HL-60/S4 treated with phorbol 12-myristate 13-acetate at 8.2 ng/mL for 4 days and 3 days (cell line): ENCODE results near the gene GGACT.

Experiments used
- in situ Hi-C: fragments of 300-500 bp; cut with MboI; formaldehyde crosslinking; loops from 2 replicates; pipeline ENCODE4 v1.15.0; 2022; ENCODE audit warnings: low sequenced_read_pairs

The GGACT gene

DNA sequence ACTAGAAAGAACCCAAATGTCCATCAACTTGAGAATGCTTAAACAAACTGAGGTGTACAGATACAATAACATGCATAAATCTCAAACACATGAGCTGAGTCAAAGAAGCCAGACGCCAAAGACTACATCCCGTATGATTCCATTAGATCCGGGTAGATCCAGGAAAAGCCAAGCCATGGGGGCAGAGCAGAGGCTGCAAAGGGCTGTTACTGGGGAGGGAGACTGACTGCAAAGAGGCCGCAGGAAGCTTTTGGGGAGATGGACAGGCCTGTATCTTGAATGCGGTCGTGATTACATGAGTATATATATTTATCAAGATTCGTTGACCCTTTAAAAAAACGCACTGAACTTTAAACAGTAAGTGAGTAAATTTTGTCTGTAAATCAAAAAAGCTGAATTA lies 28.7 kb downstream of the GGACT start:
- in situ Hi-C loops, result loop anchor here (25.0 kb wide), 1 partner anchor 552 kb away; no protein-coding TSS in a partner anchor

DNA sequence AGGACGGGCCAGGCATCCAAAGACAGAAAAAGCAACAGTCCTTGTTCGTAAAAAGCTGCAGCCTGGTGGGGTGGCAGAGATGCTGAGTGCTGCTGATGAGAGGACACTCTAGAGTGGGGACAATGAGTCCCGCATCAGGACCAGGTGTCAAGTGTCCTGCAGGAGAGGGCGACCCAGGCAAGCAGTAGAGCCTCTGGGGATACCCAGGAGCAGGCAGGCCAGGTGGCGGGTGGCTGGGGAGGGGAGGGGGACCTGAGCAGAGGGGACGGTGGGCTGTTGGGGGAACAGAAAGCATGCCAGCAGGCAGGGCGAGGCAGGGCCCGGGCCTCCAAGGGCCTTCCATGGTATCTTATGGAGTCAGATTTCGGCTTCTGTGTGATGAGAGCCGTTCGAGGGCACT lies 35.8 kb downstream of the GGACT start:
- in situ Hi-C loops, result loop anchor here (25.0 kb wide), 1 partner anchor 560 kb away; no protein-coding TSS in a partner anchor

DNA sequence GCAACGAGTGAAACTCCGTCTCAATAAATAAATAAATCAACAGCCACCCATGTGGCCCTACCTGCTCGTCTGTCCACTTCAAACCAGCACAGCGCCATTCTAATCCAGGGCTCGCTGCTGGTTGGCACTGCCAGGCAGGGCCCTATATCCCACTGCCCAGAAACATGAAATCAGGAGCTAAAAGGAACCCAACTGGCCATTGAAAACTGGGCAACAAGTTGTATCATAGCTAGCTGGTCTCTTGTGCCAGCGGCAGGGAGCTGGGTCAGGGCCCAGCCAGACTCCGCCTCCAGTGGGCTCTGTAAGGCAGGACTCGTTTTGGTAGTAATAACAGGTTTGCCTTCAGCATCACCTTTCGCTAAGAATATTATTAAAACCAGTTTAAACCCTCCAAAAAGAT lies 39.3 kb downstream of the GGACT start:
- in situ Hi-C loops, result no loop called here

DNA sequence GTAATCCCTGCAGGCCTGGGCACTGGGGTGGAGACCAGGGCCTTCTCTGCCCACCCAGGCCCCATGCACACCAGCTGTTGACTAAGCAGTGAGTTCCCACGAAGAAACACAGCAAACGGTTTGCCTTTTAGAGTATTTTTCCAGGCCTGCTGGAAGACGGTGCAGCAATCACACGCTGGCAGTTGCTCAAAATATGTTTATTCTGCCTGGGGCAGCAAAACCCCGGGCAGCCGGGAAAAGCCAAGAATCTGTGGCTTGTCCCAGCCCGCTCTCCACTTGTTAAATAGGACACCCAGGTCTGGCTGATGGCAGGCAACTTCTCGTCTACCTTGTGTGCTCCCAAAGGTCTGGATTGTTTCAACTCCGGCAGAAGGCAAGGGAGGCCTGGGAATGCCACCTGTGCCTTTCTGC lies 40.8 kb downstream of the GGACT start:
- in situ Hi-C loops, result no loop called here

DNA sequence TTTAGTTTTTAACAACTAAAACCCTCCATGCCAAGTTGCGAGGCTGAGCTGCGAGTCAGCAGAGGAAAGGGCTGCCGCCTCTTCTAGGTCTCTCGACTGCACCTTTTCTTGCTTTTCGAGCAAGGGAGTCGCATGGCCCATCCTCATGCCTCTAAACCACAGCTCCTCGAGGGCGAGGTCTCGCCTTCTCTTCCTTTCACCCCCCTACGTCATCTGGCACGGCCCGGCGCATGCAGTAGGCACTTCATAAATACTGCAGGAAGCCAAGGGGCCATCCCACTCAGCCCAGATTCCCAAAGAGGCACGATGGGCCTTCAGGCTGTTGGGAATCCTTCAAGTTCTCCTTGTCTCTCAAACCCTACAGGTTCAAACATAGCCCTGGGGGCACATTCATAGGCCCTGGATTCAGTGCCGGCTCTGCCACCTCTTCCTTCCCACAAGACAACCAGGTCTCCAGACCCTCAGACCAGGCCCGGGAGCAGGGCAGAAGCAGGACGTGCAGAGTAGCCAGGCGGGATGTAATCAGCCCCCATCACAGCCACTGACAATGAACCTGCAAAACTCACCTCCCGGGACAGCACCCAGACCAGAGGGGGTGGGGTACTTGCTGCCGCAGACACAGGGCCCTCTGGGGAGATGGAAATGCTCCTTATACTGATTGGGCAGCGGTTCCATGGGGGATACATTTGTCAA lies 41.7 kb downstream of the GGACT start:
- in situ Hi-C loops, result no loop called here

DNA sequence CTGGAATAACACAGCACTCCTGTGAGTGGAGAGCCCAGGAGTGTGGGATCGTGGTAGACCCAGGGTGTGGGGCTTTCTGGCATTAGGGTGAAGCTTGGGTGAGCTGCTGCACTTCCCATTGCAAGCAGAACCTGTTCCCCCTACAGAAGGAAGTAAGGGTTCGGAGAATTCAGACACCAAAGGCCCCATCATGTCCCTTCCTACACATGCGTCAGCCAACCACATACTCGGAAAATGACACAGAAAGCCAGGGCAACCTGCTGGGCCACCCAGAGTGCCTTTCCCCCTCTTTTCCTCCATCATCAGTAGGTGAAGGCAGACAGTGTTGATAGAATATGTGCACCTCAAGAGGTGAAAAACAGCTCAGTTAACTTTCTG lies 42.9 kb downstream of the GGACT start:
- in situ Hi-C loops, result no loop called here

DNA sequence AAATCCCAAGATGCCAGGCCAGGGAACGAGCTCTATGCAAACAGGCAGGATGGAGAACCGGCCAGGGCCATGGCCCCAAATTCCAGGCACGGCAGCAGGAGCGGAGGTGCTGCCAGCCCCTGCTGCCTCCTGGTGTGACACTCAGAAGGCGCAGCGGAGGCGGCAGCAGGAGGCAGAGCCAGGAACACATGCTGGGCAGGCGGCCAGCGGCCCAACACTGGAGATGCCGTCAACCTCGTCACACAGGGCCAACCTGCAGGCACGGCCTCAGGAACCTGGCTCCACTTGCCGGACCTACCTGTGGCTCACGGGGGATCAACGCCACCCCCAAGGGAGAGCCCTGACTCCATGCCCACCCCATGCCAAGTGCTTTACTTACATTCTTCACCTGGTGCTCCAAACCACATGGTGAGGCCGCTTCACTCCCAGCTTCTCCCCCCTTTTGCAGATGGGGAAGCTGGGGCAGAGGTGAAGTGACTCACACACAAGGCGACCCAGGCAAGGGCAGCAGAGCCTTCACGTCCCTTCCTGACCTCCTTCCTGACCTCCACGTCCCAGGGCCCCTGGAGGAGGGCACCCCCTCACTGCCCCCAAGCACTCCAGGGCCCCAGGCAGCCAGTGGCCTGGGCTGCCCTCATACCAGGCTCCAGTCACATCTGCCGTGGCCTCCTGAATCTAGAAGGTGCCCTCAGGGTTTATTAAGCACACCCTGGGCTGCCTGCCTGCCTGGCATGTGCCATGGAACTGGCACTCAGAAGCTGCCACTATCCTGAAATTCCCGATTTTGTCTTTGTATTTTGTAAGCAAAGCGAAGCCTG lies 43.5 kb downstream of the GGACT start:
- in situ Hi-C loops, result no loop called here

DNA sequence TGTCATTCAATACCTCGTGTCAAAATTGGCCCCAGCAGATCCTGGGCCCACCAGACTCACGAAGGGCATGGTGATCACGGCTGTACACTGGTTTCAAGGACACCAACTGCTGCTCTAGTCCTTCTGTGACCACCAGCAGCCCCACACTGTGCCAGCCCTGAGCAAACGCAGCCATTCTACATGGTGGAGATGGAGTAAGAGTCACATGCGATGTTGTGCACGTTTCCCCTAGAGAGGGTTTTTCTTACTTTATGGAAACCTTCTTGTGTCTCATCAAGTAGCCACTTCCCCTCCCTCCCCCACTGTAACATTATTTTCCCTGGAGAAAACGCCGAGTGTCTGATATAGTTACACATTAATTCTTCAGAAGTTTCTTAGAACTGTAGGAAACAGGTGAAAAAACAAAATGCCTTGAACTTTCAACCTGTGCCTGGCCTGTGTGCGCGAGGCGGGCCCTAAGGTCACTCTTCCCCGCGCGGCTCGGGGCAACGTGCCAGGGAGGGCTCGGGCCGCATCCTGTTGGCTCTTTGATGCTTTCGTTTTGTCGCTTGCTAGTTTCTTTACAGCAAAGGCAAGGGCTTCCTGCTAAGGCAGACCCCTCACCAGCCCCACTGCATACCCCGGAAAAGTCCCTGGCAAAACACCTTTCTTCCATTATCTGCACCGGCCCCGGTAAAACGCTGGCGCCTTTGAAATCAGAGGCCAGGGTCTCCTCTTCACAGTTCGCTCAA lies 44.6 kb downstream of the GGACT start:
- in situ Hi-C loops, result no loop called here

DNA sequence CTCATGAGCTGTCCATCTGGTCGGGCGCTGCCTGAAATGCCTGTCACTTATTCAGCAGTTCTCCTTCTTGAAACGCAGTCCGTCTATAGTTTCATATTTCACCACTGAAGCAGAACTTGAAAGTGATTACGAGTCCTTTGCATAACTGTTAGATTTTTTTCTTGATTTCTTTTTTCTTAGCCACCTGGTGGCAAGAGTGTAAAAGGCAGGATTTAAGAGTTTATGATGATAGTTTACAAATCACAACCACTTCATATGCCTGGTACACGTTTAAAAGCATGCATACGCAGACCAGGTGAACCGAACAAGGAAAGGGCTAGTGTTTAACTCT lies 45.8 kb downstream of the GGACT start:
- in situ Hi-C loops, result no loop called here

DNA sequence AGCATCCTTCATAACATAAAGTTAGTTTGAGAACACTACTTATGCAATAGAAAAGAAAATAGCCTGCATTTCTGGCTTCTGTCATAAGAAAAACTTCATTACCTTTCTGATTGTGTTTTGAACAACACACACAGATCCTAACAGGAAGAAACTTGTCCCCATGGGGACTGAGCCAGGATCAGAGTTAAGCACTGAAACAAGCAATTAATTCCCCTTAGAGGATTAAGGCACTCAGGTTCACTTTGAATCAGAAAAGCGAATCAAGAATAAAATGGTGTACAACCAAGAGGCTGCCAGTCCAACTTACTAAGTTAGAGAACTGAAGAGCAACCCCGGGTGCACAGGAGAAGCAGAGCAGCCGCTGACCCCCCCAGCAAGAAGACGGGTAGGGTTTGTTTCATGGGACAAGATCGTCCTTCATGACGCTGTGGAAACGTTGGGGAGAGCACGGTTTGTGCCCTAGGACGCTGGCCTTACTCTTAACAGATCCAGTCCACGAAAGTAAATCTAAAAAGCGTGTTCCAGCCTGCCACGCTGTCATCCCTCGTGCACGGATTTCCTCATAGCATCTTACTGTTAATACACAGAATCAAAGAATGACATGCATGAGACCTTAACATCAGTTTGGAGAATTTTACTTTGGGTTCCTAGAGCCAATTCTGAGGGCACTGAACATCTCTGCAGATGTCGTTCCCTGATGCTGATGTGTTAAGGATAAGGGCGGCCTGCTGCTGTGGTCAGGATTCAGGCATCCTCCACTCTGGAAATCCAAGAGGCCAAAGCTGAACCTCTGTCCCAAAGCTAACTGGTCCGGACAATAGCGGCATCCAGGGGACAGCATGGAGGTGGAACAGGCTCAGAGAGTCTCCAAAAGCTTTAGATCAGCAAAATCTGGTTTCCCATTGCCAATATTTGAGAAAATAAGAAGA lies 46.4 kb downstream of the GGACT start:
- in situ Hi-C loops, result no loop called here

DNA sequence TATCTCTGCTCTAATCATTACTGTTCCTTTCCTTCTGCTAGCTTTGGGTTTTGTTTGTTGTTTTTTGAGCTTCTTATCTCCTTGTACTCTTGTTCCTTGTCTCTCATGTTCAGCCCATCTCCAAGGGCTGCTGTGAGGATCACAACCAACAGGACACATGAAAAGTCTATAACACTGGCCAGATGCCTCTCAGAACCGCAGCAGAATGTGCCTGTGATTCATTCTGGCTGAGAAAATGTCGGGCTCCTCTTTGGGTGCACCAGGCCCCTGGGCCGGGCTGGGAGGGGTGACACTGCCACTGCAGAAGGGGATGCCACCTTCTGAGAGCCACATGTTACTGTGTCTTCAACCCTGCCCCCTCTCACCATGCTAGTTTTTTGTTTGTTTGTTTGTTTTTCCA lies 48.0 kb downstream of the GGACT start:
- in situ Hi-C loops, result no loop called here

DNA sequence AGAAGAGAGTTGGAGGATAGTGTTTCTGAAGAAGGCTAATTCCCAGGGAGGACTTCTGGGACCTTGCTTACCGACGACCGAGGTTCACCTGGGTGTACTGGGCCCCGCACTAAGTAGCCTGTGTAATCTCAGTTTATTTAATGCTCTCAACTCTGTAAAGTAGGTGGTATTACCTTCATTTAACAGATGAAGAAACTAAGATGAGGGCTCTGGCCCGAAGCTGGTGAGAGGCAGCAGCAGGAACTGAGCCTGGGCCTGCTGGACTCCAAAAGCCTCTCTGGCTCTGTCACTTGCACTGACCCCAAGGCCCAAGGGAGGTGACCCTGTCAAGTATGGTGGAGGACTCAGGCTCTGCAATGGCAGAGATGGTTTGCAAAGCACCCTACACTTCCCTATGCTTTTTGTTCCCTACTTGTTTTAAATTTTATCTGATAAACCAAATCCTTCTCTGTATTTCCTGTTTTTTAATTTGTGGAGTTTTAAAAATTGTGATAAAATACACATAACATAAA lies 50.6 kb downstream of the GGACT start:
- in situ Hi-C loops, result no loop called here

DNA sequence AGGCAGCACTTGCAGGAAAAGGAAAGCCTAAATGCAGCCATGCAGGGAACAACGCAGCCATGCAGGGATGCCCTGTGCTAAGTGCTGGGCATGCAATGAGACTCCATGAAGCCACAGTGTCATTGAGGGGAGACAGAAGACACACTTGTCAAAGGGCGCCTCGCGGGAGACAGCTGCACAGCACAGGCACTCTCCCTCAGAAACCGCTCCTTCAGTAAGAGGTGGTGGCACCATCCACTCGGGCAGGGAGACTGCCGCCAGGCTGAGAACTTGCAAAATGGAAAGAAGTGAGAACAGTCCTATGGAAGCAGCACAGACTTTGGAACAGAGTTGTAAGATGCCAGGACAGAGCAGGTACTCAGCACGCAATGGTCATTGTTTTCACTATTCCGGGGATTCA lies 51.1 kb downstream of the GGACT start:
- in situ Hi-C loops, result no loop called here

DNA sequence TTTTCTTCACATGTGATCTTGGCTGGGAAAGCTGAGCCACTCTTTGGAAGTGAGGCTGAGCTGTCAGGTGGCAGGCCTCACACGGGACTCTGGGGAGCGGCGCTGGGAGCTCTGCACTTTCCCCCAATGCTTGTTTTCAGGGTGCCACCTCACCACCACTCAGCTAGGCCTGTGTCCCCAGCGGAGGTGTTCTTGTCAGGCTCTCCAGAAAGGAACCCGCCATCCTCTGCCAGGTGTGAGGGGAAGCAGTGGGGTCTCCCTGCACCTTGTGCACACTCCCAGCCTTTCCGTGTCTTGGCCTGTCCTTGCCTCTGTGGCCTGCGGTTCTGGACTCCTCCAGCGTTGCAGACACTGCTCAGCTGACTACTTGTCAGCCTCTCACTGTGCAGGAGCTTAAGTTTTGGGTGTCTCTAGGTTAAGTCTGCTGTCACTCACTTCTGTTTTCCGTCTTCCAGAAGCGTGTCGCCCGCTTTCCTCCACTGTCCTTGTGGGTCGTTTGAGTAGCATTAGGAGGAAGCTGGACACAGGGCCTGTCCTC lies 51.9 kb downstream of the GGACT start:
- in situ Hi-C loops, result no loop called here

DNA sequence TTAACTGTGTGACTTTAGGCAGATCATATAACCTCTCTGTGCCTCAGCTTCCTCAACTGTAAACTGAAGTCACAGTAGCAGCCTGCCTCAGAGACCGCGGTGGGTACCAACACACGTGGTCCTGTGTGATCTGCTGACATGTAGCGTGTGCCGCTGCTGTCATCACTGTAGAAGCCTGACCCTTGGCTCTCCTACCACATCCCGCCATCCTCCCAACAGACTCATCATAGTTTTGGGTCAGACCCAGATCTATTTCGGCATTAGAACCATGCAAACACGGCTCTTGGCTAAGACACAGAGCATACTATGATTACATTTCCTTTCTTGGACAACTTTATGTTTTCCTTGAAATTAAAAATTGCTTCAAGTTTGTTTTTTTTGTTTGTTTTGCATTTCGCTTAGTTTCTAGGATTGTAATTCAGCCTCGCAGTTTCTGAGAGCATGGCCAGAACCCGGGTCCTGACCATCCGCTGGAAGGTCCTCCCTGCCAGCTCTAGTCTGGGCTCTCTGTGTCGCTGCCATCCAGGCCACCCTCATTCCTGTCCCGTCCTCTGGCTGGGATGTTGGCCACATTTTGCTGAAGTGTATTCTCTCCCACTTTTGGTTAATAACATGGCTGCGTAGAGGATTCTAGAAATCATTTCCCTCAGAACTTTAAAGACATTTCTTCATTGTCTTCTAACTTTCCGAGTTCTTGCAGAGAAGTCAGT lies 53.0 kb downstream of the GGACT start:
- in situ Hi-C loops, result no loop called here

DNA sequence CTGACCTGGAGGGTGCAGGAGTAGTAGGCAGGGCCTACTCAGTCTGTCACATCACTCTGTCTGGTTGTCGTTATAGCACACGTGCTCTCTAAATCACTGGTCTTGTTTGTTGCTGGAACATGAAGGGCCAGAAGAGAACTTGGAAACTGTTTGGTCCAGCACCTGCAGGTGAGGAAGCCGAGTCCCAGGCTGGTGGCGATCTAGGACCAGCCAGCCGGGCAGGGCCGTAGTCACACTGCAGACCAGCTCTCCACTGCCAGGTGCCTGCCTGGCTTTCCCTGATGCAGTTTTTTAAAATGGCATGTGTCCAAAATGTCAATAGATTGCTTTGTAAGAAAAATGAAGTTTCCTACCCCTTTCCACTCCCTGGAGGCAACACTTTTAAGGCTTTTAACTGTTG lies 53.7 kb downstream of the GGACT start:
- in situ Hi-C loops, result no loop called here

DNA sequence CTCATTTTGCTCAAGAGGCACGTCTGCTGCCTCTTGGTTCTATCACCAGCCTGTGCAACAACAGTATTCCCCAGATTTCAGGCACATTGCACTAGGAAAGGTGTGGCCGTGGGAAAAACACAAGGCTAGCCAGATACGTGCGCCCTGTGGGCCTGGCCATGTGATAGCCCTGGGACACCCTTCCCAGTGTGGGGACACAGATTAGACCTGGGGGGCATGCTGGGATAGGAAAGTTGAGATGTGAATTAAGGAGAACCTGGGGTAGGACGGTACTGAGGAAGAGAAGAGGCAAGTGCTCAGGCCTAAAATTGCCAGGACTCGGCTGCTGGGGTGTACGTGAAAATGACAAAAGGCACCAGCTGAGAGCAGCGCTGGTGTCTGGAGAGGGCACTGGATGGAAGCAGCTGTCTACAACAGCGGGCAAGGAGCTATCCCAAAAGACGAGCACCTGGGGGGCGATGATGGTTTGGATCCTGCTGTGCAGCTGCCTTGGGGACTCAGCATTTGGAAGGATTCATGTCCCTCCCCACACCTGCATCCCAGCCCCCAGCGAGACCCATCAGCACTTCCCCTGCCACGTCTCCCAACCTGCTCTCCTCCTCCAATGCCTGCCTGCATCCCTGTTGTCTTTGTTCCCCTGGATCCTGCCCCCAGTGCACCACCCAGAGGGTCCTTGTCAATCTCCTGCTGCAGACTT lies 54.3 kb downstream of the GGACT start:
- in situ Hi-C loops, result no loop called here

DNA sequence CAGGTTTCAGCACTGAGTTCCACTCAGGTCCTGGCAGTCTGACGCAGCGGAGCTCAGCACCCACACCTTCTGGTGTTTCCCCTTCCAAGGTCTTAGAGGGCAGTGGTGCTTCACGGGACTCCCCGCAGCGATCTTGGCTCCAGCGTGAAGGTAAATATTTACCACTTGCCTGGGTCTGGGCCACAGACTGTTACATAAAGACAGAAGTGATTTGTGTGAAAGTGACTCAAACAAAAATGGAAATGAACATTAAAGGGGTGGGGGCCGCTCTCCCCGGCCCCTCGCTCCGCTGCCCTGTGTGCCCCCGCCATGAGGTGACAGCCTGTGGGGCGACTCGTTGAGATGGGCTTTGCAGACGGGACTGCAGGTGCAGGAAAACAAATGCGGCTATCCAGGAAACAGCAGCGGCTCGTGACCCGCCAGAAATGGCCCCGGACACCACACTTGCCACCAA lies 55.0 kb downstream of the GGACT start:
- in situ Hi-C loops, result no loop called here

DNA sequence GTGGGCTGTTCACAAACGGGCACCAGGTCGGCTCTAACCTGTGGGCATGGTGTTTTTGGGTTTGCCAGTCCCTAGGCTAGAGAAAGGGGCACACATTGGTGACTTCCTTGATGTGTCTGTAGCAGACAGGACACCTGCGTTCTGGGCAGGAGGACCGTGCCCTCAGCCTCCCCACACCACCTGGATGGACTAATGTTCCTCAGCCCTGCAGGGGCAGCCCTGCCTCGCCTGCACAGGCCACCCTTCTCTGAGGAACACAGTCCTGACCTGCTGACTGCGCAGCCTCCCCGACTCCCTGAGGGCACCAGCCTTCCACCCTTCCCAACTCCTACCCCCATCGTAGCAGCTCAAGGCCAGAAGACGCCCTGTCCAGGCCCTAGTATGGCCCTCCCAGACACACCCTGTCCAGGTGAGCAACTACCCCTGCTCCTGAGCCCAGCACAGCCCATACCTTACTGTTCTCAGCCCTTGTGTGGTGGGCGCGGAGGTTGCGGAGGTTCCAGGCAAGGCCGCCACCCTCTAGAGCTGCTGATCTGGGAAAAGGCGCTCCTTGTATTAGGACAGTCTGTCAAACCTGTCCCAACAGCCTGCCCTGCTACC lies 55.7 kb downstream of the GGACT start:
- in situ Hi-C loops, result no loop called here
